H1 (cell line): ENCODE data around the gene KCTD17. TPM values are rescaled to one million over a fixed set of nuclear protein-coding genes. Genes with fewer than 3 reads are reported as not detected.

Experiments used
- CTCF ChIA-PET: fragments of 300-600 bp; sonication (Branson Sonifier 250); formaldehyde crosslinking; loops from one replicate; lab custom pipeline; 2021; ENCODE audit not compliant: partially characterized antibody; lab: Charles Lee
- POLR2A ChIA-PET: fragments of 300-600 bp; sonication (Branson Sonifier 250); formaldehyde crosslinking; loops from one replicate; lab custom pipeline; 2021; ENCODE audit warnings: inconsistent platforms; ENCODE audit not compliant: partially characterized antibody; lab: Charles Lee
- DNase-seq, 2 experiments: peaks; one replicate each; pipeline versions ENCODE4 v3.0.0 to v3.0.0-alpha.2; 2010 to 2022; ENCODE audit warnings: low spot score in 2 of 2, low read depth in 1 of 2, mixed read lengths in 1 of 2
- FAIRE-seq: peaks from 2 replicates; lab custom pipeline; 2011; peaks lifted over from hg19 to GRCh38; lab: Jason Lieb, UNC
- H2AFZ ChIP-seq: 2 replicates; pipeline ENCODE4 v1.8.1; 2012; ENCODE audit warnings: low read length, inconsistent platforms
- H2AK5ac ChIP-seq: 2 replicates; pipeline ENCODE4 v1.6.1; 2013; ENCODE audit warnings: low read depth, low read length
- H2BK120ac ChIP-seq: replicated peaks from 2 replicates; pipeline ENCODE3; 2013; ENCODE audit warnings: low read depth, low read length, inconsistent platforms
- H2BK12ac ChIP-seq: 2 replicates; pipeline ENCODE4 v1.6.1; 2013; ENCODE audit warnings: low read depth, low read length
- H2BK15ac ChIP-seq: 2 replicates; pipeline ENCODE4 v1.6.1; 2013; ENCODE audit warnings: low read length
- H2BK20ac ChIP-seq: 2 replicates; pipeline ENCODE4 v1.6.1; 2013; ENCODE audit warnings: low read length
- H2BK5ac ChIP-seq: 2 replicates; pipeline ENCODE4 v1.6.1; 2013; ENCODE audit warnings: low read depth, low read length
- H3K14ac ChIP-seq: 2 replicates; pipeline ENCODE4 v1.6.1; 2013; ENCODE audit warnings: inconsistent platforms; ENCODE audit not compliant: insufficient read length
- H3K18ac ChIP-seq: 2 replicates; pipeline ENCODE4 v1.6.1; 2013; ENCODE audit warnings: low read length; ENCODE audit errors: extremely low read depth
- H3K23ac ChIP-seq: 2 replicates; pipeline ENCODE4 v1.6.1; 2013; ENCODE audit warnings: inconsistent platforms; ENCODE audit not compliant: insufficient read length
- H3K23me2 ChIP-seq: 2 replicates; pipeline ENCODE4 v1.6.1; 2013; ENCODE audit warnings: low read depth, low read length
- H3K27ac ChIP-seq: 2 replicates; pipeline ENCODE4 v1.6.1; 2011; ENCODE audit warnings: low read depth, low read length, inconsistent platforms
- H3K27me3 ChIP-seq, 4 experiments: replicated peaks in 1 of 4; 1 replicate in 1 of 4; 2 replicates in 3 of 4; pipeline versions ENCODE4 v1.6.1 to v1.8.1; 2011 to 2013; ENCODE audit warnings: low read length in 3 of 4, mild to moderate bottlenecking in 3 of 4, inconsistent platforms in 2 of 4, mixed read lengths in 2 of 4, moderate library complexity in 1 of 4; ENCODE audit not compliant: control insufficient read depth in 3 of 4, insufficient read depth in 3 of 4; ENCODE audit errors: extremely low read depth in 1 of 4
- H3K36me3 ChIP-seq, 4 experiments: 2 replicates each; pipeline versions ENCODE4 v1.6.1 to v1.8.1; 2011 to 2013; ENCODE audit warnings: mild to moderate bottlenecking in 4 of 4, low read length in 3 of 4, moderate library complexity in 2 of 4, control low read depth in 1 of 4, inconsistent platforms in 1 of 4; ENCODE audit not compliant: insufficient read depth in 4 of 4, control insufficient read depth in 2 of 4
- H3K4ac ChIP-seq: replicated peaks from 2 replicates; pipeline ENCODE3; 2013; ENCODE audit warnings: low read length, low read depth, mixed read lengths, inconsistent platforms; ENCODE audit not compliant: insufficient read length
- H3K4me1 ChIP-seq, 4 experiments: replicated peaks in 1 of 4; 1 replicate in 1 of 4; 2 replicates in 3 of 4; pipeline versions ENCODE4 v1.6.1 to v1.8.1; 2011 to 2013; ENCODE audit warnings: low read length in 3 of 4, inconsistent platforms in 2 of 4, mixed read lengths in 1 of 4; ENCODE audit not compliant: insufficient read depth in 4 of 4, control insufficient read depth in 3 of 4
- H3K4me2 ChIP-seq, 2 experiments: 2 replicates each; pipeline versions ENCODE4 v1.6.1 to v1.8.1; 2011 to 2013; ENCODE audit warnings: low read depth in 2 of 2, low read length in 2 of 2, control low read depth in 1 of 2, inconsistent platforms in 1 of 2, mild to moderate bottlenecking in 1 of 2; ENCODE audit not compliant: insufficient read depth in 1 of 2
- H3K4me3 ChIP-seq, 4 experiments: fragments of 200-600, 300-600 bp in 1 of 4; sonication (generic), shearing (Covaris generic), sonication (Bioruptor Twin) in 1 of 4; 2 replicates each; pipeline versions ENCODE4 v1.5.1 to v1.8.1; 2011 to 2016; ENCODE audit warnings: low read length in 4 of 4, low read depth in 3 of 4, control low read depth in 2 of 4, inconsistent platforms in 2 of 4, mild to moderate bottlenecking in 2 of 4, mixed read lengths in 1 of 4, moderate library complexity in 1 of 4; ENCODE audit not compliant: insufficient read depth in 2 of 4; ENCODE audit errors: extremely low read depth in 1 of 4
- H3K56ac ChIP-seq: replicated peaks from 2 replicates; pipeline ENCODE3; 2013; ENCODE audit warnings: low read depth, mild to moderate bottlenecking, mixed read lengths, low read length, inconsistent platforms; ENCODE audit not compliant: insufficient read length
- H3K79me1 ChIP-seq: 2 replicates; pipeline ENCODE4 v1.6.1; 2013; ENCODE audit warnings: low read depth, low read length, control low read depth
- H3K79me2 ChIP-seq, 2 experiments: 2 replicates each; pipeline versions ENCODE4 v1.6.1 to v1.8.1; 2012 to 2013; ENCODE audit warnings: low read length in 2 of 2, mild to moderate bottlenecking in 2 of 2, inconsistent platforms in 1 of 2; ENCODE audit not compliant: insufficient read depth in 2 of 2, control insufficient read depth in 1 of 2
- H3K9ac ChIP-seq, 4 experiments: replicated peaks in 1 of 4; 1 replicate in 1 of 4; 2 replicates in 3 of 4; pipeline versions ENCODE4 v1.6.1 to v1.8.1; 2011 to 2013; ENCODE audit warnings: low read depth in 3 of 4, low read length in 3 of 4, control low read depth in 2 of 4, mild to moderate bottlenecking in 2 of 4, moderate library complexity in 2 of 4, inconsistent platforms in 1 of 4; ENCODE audit errors: extremely low read depth in 1 of 4
- H3K9me3 ChIP-seq, 2 experiments: 2 replicates each; pipeline versions ENCODE4 v1.6.1 to v1.8.1; 2012 to 2013; ENCODE audit warnings: mild to moderate bottlenecking in 2 of 2, moderate library complexity in 2 of 2, control low read depth in 1 of 2, inconsistent platforms in 1 of 2, low read depth in 1 of 2, low read length in 1 of 2, mixed read lengths in 1 of 2; ENCODE audit not compliant: insufficient read depth in 2 of 2
- H4K20me1 ChIP-seq, 2 experiments: replicated peaks in 1 of 2; 2 replicates each; pipeline versions ENCODE3 to v1.8.1; 2011 to 2013; ENCODE audit warnings: inconsistent platforms in 2 of 2, low read length in 2 of 2, mild to moderate bottlenecking in 1 of 2; ENCODE audit not compliant: insufficient read depth in 2 of 2, control insufficient read depth in 1 of 2
- H4K5ac ChIP-seq: 2 replicates; pipeline ENCODE4 v1.6.1; 2013; ENCODE audit warnings: low read length, low read depth, mixed read lengths, inconsistent platforms; ENCODE audit not compliant: insufficient read length
- H4K8ac ChIP-seq: 2 replicates; pipeline ENCODE4 v1.8.0; 2013; ENCODE audit warnings: mild to moderate bottlenecking, moderate library complexity, low read length, inconsistent platforms; ENCODE audit not compliant: insufficient read depth; ENCODE audit errors: extremely low read depth
- H4K91ac ChIP-seq: replicated peaks from 2 replicates; pipeline ENCODE3; 2013; ENCODE audit warnings: low read length, mixed read lengths, inconsistent platforms; ENCODE audit not compliant: insufficient read length
- CBX5 ChIP-seq: fragments of 300-800, 300-1000 bp; sonication (generic); IDR thresholded peaks from 2 replicates; pipeline ENCODE4 v1.7.1; 2016; ENCODE audit warnings: antibody characterized with exemption, low read length, low read depth
- CBX8 ChIP-seq: fragments of 300-800, 300-1000 bp; sonication (generic); IDR thresholded peaks from 2 replicates; pipeline ENCODE4 v1.7.1; 2016; ENCODE audit warnings: low read depth, low read length, borderline replicate concordance
- CEBPB ChIP-seq: IDR thresholded peaks from 2 replicates; pipeline ENCODE4 v1.6.1; 2012; ENCODE audit warnings: low read depth, low read length
- EP300 ChIP-seq, 2 experiments: IDR thresholded peaks; 1 replicate in 1 of 2; 2 replicates in 1 of 2; pipeline ENCODE4 v1.6.1; 2011 to 2012; ENCODE audit warnings: low read depth in 2 of 2, low read length in 2 of 2, mild to moderate bottlenecking in 2 of 2, borderline replicate concordance in 1 of 2, inconsistent platforms in 1 of 2, moderate library complexity in 1 of 2
- EZH2 ChIP-seq: fragments of 200-600 bp; sonication (generic); IDR thresholded peaks from 2 replicates; pipeline ENCODE4 v1.7.1; 2012; ENCODE audit warnings: low read depth, mild to moderate bottlenecking, moderate library complexity, low read length, inconsistent platforms; ENCODE audit not compliant: severe bottlenecking
- MAFK ChIP-seq: IDR thresholded peaks from 2 replicates; pipeline ENCODE4 v1.6.1; 2012; ENCODE audit warnings: low read depth, mild to moderate bottlenecking, improper control_type of control experiment, low read length
- POLR2A ChIP-seq, 2 experiments: IDR thresholded peaks; 1 replicate in 1 of 2; 2 replicates in 1 of 2; pipeline ENCODE4 v1.6.1; 2011; ENCODE audit warnings: low read depth in 2 of 2, low read length in 2 of 2, mild to moderate bottlenecking in 2 of 2; ENCODE audit errors: control extremely low read depth in 1 of 2
- SAP30 ChIP-seq: fragments of 300-600 bp; sonication (generic); IDR thresholded peaks from 2 replicates; pipeline ENCODE4 v1.7.1; 2012; ENCODE audit warnings: low read length, moderate library complexity, mild to moderate bottlenecking, inconsistent platforms; ENCODE audit not compliant: insufficient read depth, insufficient replicate concordance
- SP2 ChIP-seq: IDR thresholded peaks from 2 replicates; pipeline ENCODE4 v1.6.1; 2012; ENCODE audit warnings: mild to moderate bottlenecking, low read length, inconsistent platforms
- WGBS, 2 experiments: shearing (Covaris generic) in 1 of 2; methylation state at CpG; one replicate each; pipeline versions ENCODE4 v1.1.6 to v1.1.7; 2013 to 2015; ENCODE audit warnings: low lambda C conversion rate in 2 of 2, mixed read lengths in 2 of 2, inconsistent platforms in 1 of 2, low coverage in 1 of 2, missing lambda C conversion rate in 1 of 2; ENCODE audit not compliant: insufficient replicate concordance in 2 of 2, insufficient coverage in 1 of 2, insufficient read length in 1 of 2; ENCODE audit errors: extremely low coverage in 1 of 2, missing lambda C conversion rate in 1 of 2; 5-methylcytosine and 5-hydroxymethylcytosine counted together
- polyA plus RNA-seq, 7 experiments: library from polyadenylated mRNA; depleted of rRNA in 3 of 7; stranded (reverse) in 5 of 7; unstranded in 2 of 7; fragments of >200 nt in 5 of 7; fragments of 200-250 nt in 2 of 7; gene quantifications; 1 replicate in 5 of 7; 2 replicates in 1 of 7; 4 replicates in 1 of 7; pipeline versions ENCODE4 v1.2.1 to v1.2.3, GENCODE V29; 2011 to 2013; ENCODE audit warnings: missing spikeins in 2 of 7, mixed read lengths in 2 of 7
- total RNA-seq: library from RNA; stranded (reverse); fragmentation: NEBNext Ultra II Directional; extraction: Animal tissue kit (Norgen Biotek cat#: 25700); gene quantifications from 2 replicates; pipeline ENCODE4 v1.2.1, GENCODE V29; 2021
- TF ChIP-seq, protein P1 (sequence below): IDR thresholded peaks from 2 replicates; pipeline ENCODE4 v1.6.1; 2011; ENCODE audit warnings: low read depth, mild to moderate bottlenecking, low read length; ENCODE audit not compliant: insufficient read depth
- TF ChIP-seq, protein P2 (sequence below): IDR thresholded peaks from 2 replicates; pipeline ENCODE4 v1.6.1; 2012; ENCODE audit warnings: low read length, inconsistent platforms

Gene KCTD17
- total and polyA plus RNA-seq, 2 of the 8 experiments (the other 6 are each of a cell fraction or from before 2014, with no cell fraction given): 39.4 to 44.0 TPM

DNA sequence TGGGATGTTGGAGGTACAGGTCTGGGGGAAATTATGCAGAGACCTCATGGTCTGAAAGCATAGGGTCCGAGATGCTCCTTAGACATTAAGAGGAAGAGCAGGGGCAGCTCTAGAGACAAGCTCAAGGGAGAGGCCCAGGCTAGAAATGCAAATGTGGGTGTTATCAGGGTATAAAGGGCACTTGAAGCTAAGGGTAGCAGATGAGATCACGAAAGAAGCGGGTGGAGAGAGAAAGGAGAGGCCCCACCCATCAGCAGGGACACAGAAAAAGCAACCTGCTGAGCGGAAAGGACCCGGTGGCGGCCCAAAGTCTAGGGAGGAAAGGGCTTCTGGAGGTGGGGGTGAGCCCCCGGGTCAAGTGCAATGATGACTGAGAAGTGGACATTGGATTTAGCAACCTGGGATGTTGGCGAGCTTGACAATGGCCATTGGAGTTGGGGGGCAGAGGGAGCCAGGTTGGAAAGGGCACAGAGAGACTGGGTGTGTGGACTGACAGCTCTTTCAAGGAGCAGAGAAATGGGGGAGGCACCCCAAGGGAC is 49.1 kb downstream of the KCTD17 start:
- H3K27ac ChIP-seq: no peak overlapping the region
- H3K56ac ChIP-seq: no peak overlapping the region
- no peak for FAIRE-seq
- no peak overlapping the region for H2BK5ac ChIP-seq
- peaks cover 0 to 8% (median 1%) of the 10 kb centered on the region in 4 experiments; a peak in 1 of 7 replicates for H3K27me3 ChIP-seq
- no peak overlapping the region for H4K91ac ChIP-seq
- H2AFZ ChIP-seq: no peak overlapping the region
- no peaks in the 10 kb centered on the region for H4K20me1 ChIP-seq
- H3K4me1 ChIP-seq: no peaks in the 10 kb centered on the region; a peak in 1 of 7 replicates
- no peaks in the 10 kb centered on the region for H3K36me3 ChIP-seq
- no peak overlapping the region for H3K4me2 ChIP-seq
- no peak overlapping the region for H2BK12ac ChIP-seq
- no peak overlapping the region for H3K23ac ChIP-seq
- ChIA-PET CTCF (interaction anchor here (0.9 to 3.6 kb wide), 6 partner anchors 8 to 40 kb away, joined by 3 to 14 read pairs (median 4); no protein-coding TSS in a partner anchor), POLR2A (interaction anchor here (0.7 to 1.6 kb wide), 3 partner anchors 35 to 82 kb away, joined by 3 read pairs; partner anchors contain the start of gene TST)
- no peak overlapping the region for H4K5ac ChIP-seq
- H2BK15ac ChIP-seq: no peak overlapping the region
- H2BK20ac ChIP-seq: no peak overlapping the region
- peak overlapping the region; percentile 38 for H3K4ac ChIP-seq
- H4K8ac ChIP-seq: no peak overlapping the region
- no peaks in the 10 kb centered on the region for H3K9me3 ChIP-seq
- no peak overlapping the region for H2AK5ac ChIP-seq
- no peaks in the 10 kb centered on the region for H3K79me1 ChIP-seq
- H3K14ac ChIP-seq: no peak overlapping the region
- DNase-seq: no peak
- no peaks in the 10 kb centered on the region for H3K79me2 ChIP-seq
- H3K23me2 ChIP-seq: no peaks in the 10 kb centered on the region
- H2BK120ac ChIP-seq: no peak overlapping the region
- H3K4me3 ChIP-seq: no peak overlapping the region
- 77% methylated on average over 8 of the region's 8 CpGs; no CpG with 5 or more reads in 1 of the 2 experiments for WGBS, 2 experiments
- no peak overlapping the region for H3K18ac ChIP-seq
- no peak overlapping the region for H3K9ac ChIP-seq
- TF ChIP-seq CEBPB: no peak
- TF ChIP-seq SAP30: no peak
- TF ChIP-seq EP300 (IDR thresholded peaks at IDR 0.05; ENCODE audit: borderline replicate concordance in 1 of 2, low read depth in 2 of 2, low read length in 2 of 2): no peak
- TF ChIP-seq, protein P1, sequence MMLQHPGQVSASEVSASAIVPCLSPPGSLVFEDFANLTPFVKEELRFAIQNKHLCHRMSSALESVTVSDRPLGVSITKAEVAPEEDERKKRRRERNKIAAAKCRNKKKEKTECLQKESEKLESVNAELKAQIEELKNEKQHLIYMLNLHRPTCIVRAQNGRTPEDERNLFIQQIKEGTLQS: no peak
- no peak for TF ChIP-seq EZH2
- TF ChIP-seq CBX5: no peak
- no peak for TF ChIP-seq POLR2A (IDR thresholded peaks at IDR 0.05; ENCODE audit: control extremely low read depth in 1 of 2, low read depth in 2 of 2, low read length in 2 of 2)
- TF ChIP-seq SP2: no peak
- TF ChIP-seq, protein P2, sequence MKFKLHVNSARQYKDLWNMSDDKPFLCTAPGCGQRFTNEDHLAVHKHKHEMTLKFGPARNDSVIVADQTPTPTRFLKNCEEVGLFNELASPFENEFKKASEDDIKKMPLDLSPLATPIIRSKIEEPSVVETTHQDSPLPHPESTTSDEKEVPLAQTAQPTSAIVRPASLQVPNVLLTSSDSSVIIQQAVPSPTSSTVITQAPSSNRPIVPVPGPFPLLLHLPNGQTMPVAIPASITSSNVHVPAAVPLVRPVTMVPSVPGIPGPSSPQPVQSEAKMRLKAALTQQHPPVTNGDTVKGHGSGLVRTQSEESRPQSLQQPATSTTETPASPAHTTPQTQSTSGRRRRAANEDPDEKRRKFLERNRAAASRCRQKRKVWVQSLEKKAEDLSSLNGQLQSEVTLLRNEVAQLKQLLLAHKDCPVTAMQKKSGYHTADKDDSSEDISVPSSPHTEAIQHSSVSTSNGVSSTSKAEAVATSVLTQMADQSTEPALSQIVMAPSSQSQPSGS: no peak
- no peak for TF ChIP-seq CBX8
- no peak for TF ChIP-seq MAFK
